GM18502 (cell line): ENCODE results near the gene MYH14.

Experiments
- ATAC-seq: cut with Tn5 transposase; IDR thresholded peaks from one replicate; pipeline ENCODE4 v1.9.1; 2021; ENCODE audit warnings: mild to moderate bottlenecking; ENCODE audit not compliant: unreplicated experiment, poor library complexity

Gene MYH14

GRCh38 chr19:50280983-50281382, 77.6 kb downstream of the MYH14 start:
- no peak for ATAC-seq

GRCh38 chr19:50281491-50281890, 78.1 kb downstream of the MYH14 start:
- ATAC-seq, result no peak

GRCh38 chr19:50285833-50286232, 82.4 kb downstream of the MYH14 start:
- ATAC-seq, result no peak

- ATAC-seq, result no peak
Observed at GRCh38 chr19:50286443-50286842, 83.0 kb downstream of the MYH14 start.

GRCh38 chr19:50287331-50287730, 83.9 kb downstream of the MYH14 start:
- ATAC-seq, result no peak

GRCh38 chr19:50288954-50289353, 85.5 kb downstream of the MYH14 start:
- ATAC-seq, result no peak

GRCh38 chr19:50290011-50290410, 86.6 kb downstream of the MYH14 start:
- ATAC-seq, result no peak

GRCh38 chr19:50290775-50291174, 87.4 kb downstream of the MYH14 start:
- ATAC-seq, result no peak

- ATAC-seq, result no peak
Observed at GRCh38 chr19:50292216-50292827, 88.9 kb downstream of the MYH14 start.

- ATAC-seq, result no peak
Observed at GRCh38 chr19:50293263-50294004, 90.0 kb downstream of the MYH14 start.

- no peak for ATAC-seq
Observed at GRCh38 chr19:50300051-50300450, 96.6 kb downstream of the MYH14 start.

- ATAC-seq, result no peak
Observed at GRCh38 chr19:50300814-50301606, 97.6 kb downstream of the MYH14 start.

- ATAC-seq, result no peak
Observed at GRCh38 chr19:50301607-50301971, 98.2 kb downstream of the MYH14 start.

GRCh38 chr19:50303558-50303957, 100.1 kb downstream of the MYH14 start:
- ATAC-seq, result no peak

- no peak for ATAC-seq
Observed at GRCh38 chr19:50308991-50309390, 105.6 kb downstream of the MYH14 start.

GRCh38 chr19:50309396-50310125, 106.1 kb downstream of the MYH14 start:
- ATAC-seq, result no peak

GRCh38 chr19:50310759-50311465, 107.5 kb downstream of the MYH14 start:
- no peak for ATAC-seq

- ATAC-seq, result no peak
Observed at GRCh38 chr19:50311723-50312635, 108.6 kb downstream of the MYH14 start.
